B cell (primary cell): ENCODE results near the gene MED31. TPM values are rescaled to one million over a fixed set of nuclear protein-coding genes. Genes with fewer than 3 reads are reported as not detected.

Experiments
- ATAC-seq: fragments of 200-7000 bp; cut with Tn5 transposase; one replicate; pipeline ENCODE4 v1.10.0; 2021; ENCODE audit warnings: low read depth, mild to moderate bottlenecking, moderate number of reproducible peaks, moderate library complexity
- CTCF ChIA-PET: fragments of 350-600 bp; sonication (Branson Sonifier 250); formaldehyde crosslinking; loops from one replicate; lab custom pipeline; 2021; ENCODE audit warnings: antibody characterized with exemption, inconsistent platforms; lab: Charles Lee
- POLR2A ChIA-PET: fragments of 350-600 bp; sonication (Branson Sonifier 250); formaldehyde crosslinking; loops from one replicate; lab custom pipeline; 2021; ENCODE audit warnings: antibody characterized with exemption; lab: Charles Lee
- DNase-seq: peaks from one replicate; pipeline ENCODE4 v3.0.0; 2013
- H2AFZ ChIP-seq: 2 replicates; pipeline ENCODE4 v1.6.1; 2012; ENCODE audit warnings: mild to moderate bottlenecking, low read depth, low read length; ENCODE audit not compliant: insufficient read depth, poor library complexity, severe bottlenecking
- H3K27ac ChIP-seq, 2 donors: 1 replicate in 1 of 2; 2 replicates in 1 of 2; pipeline ENCODE4 v1.5.1; 2012 to 2013; ENCODE audit warnings: low read length in 2 of 2, mild to moderate bottlenecking in 2 of 2, moderate library complexity in 1 of 2
- H3K27me3 ChIP-seq, 4 experiments: fragments of 200-600 bp in 1 of 4; sonication (generic) in 1 of 4; replicated peaks in 1 of 4; 1 replicate in 2 of 4; 2 replicates in 2 of 4; pipeline versions ENCODE4 v1.6.1 to v1.7.0; 2013 to 2016; ENCODE audit warnings: low read length in 3 of 4, mild to moderate bottlenecking in 2 of 4, mixed read lengths in 1 of 4, moderate library complexity in 1 of 4; ENCODE audit not compliant: insufficient read depth in 4 of 4, control insufficient read depth in 3 of 4; ENCODE audit errors: control extremely low read depth in 1 of 4
- H3K36me3 ChIP-seq, 2 experiments: replicated peaks in 1 of 2; 1 replicate in 1 of 2; 2 replicates in 1 of 2; pipeline versions ENCODE4 v1.6.1 to v1.7.1; 2013; ENCODE audit warnings: low read length in 1 of 2; ENCODE audit not compliant: insufficient read depth in 2 of 2, control insufficient read depth in 1 of 2; ENCODE audit errors: control extremely low read depth in 1 of 2, extremely low read depth in 1 of 2
- H3K4me1 ChIP-seq, 2 donors: fragments of 200-600 bp in 1 of 2; sonication (generic) in 1 of 2; 1 replicate in 1 of 2; 2 replicates in 1 of 2; pipeline versions ENCODE4 v1.5.1 to v1.6.1; 2013 to 2017; ENCODE audit warnings: low read length in 2 of 2; ENCODE audit not compliant: control insufficient read depth in 2 of 2, insufficient read depth in 2 of 2
- H3K4me2 ChIP-seq: replicated peaks from 2 replicates; pipeline ENCODE3; 2012; ENCODE audit warnings: mild to moderate bottlenecking, low read depth, low read length; ENCODE audit not compliant: poor library complexity, severe bottlenecking
- H3K4me3 ChIP-seq, 5 experiments: fragments of 200-600 bp in 1 of 5; sonication (generic) in 1 of 5; 1 replicate in 3 of 5; 2 replicates in 2 of 5; pipeline versions ENCODE4 v1.5.1 to v1.7.0; 2011 to 2016; ENCODE audit warnings: low read length in 4 of 5, mild to moderate bottlenecking in 4 of 5, low read depth in 2 of 5, control low read depth in 1 of 5, moderate library complexity in 1 of 5; ENCODE audit not compliant: insufficient read depth in 1 of 5; ENCODE audit errors: control extremely low read depth in 1 of 5, extremely low read depth in 1 of 5
- H3K79me2 ChIP-seq: fragments of 200-600 bp; sonication (generic); one replicate; pipeline ENCODE4 v1.6.0; 2016; ENCODE audit warnings: low read length; ENCODE audit not compliant: control insufficient read depth, insufficient read depth
- H3K9ac ChIP-seq: fragments of 200-600 bp; sonication (generic); 2 replicates; pipeline ENCODE4 v1.6.1; 2017; ENCODE audit warnings: mild to moderate bottlenecking, low read length, moderate library complexity
- H3K9me3 ChIP-seq, 3 donors: one replicate each; pipeline versions ENCODE4 v1.6.1 to v1.7.1; 2013; ENCODE audit warnings: low read length in 2 of 3; ENCODE audit not compliant: control insufficient read depth in 2 of 3, insufficient read depth in 1 of 3; ENCODE audit errors: control extremely low read depth in 1 of 3
- H4K20me1 ChIP-seq: 2 replicates; pipeline ENCODE4 v1.6.0; 2012; ENCODE audit warnings: mild to moderate bottlenecking, low read length; ENCODE audit not compliant: insufficient read depth, control insufficient read depth, poor library complexity, severe bottlenecking
- H3K27ac Mint-ChIP-seq: one replicate; pipeline ENCODE4 v1.8.0; 2021; ENCODE audit warnings: mixed read lengths
- H3K27me3 Mint-ChIP-seq: one replicate; pipeline ENCODE4 v1.8.0; 2021; ENCODE audit warnings: mixed read lengths
- H3K4me1 Mint-ChIP-seq: one replicate; pipeline ENCODE4 v1.8.0; 2021; ENCODE audit warnings: mixed read lengths
- H3K4me3 Mint-ChIP-seq: one replicate; pipeline ENCODE4 v1.8.0; 2021; ENCODE audit warnings: mixed read lengths
- H3K9me3 Mint-ChIP-seq: one replicate; pipeline ENCODE4 v1.8.0; 2022; ENCODE audit warnings: mixed read lengths; ENCODE audit not compliant: insufficient read depth
- CTCF ChIP-seq: fragments of 200-600 bp; IDR thresholded peaks from one replicate; pipeline ENCODE4 v1.8.0; 2022; ENCODE audit warnings: antibody characterized with exemption, mild to moderate bottlenecking
- EZH2 ChIP-seq: IDR thresholded peaks from 2 replicates; pipeline ENCODE4 v1.6.1; 2012; ENCODE audit warnings: borderline replicate concordance, low read depth, mild to moderate bottlenecking, moderate library complexity, low read length; ENCODE audit not compliant: insufficient read depth, poor library complexity, severe bottlenecking
- WGBS: methylation state at CpG from one replicate; pipeline ENCODE4 v1.1.5; 2013; ENCODE audit warnings: missing lambda C conversion rate; ENCODE audit not compliant: insufficient coverage; 5-methylcytosine and 5-hydroxymethylcytosine counted together
- intact Hi-C: fragments of 100-400 bp; cut with micrococcal nuclease; formaldehyde crosslinking; loops from one replicate; pipeline ENCODE4 v1.10.0; 2022
- polyA plus RNA-seq: library from polyadenylated mRNA; depleted of rRNA; stranded (reverse); fragments of >200 nt; gene quantifications from 2 replicates; pipeline ENCODE4 v1.2.3, GENCODE V29; 2012
- total RNA-seq, 2 donors: library from RNA; stranded (reverse); fragments of 120-200 nt in 1 of 2; gene quantifications; 1 replicate in 1 of 2; 2 replicates in 1 of 2; pipeline versions ENCODE4 v1.2.3 to v1.2.4, GENCODE V29; 2013 to 2022

MED31 gene
- total and polyA plus RNA-seq, 2 donors (not counting 1 experiment from before 2014, with no cell fraction given) = 9.2 to 25.5 TPM

DNA sequence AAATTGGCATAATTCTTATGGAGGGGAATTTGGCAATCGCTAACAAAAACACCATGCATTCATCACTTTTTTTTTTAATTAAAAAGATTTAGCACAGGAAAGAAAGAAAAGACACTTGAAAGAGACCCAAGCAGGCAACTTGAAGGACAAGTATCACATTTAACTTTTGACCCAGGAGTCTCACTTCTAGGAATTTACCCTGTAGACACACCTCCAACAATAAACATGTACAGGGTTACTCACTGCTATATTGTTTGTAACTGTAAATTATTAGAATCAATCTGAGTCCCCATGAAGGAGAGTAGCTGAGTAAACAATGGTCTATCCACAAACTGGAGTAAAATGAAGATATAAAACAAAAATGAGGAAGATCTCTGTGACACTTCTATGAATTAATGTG is 21.0 kb downstream of the MED31 start:
- H3K27ac ChIP-seq = no peak overlapping the region
- DNase-seq = no peak
- H3K4me2 ChIP-seq = no peak overlapping the region
- no peaks in the 10 kb centered on the region for H3K27me3 Mint-ChIP-seq
- no peaks in the 10 kb centered on the region for H3K4me1 Mint-ChIP-seq
- H3K9me3 ChIP-seq = no peaks in the 10 kb centered on the region
- no peak overlapping the region for H3K4me3 ChIP-seq
- no peak for ATAC-seq
- H3K79me2 ChIP-seq = peaks cover 3% of the 10 kb centered on the region
- no peak overlapping the region for H3K27ac Mint-ChIP-seq
- intact Hi-C loops = no loop called here
- no peak overlapping the region for H2AFZ ChIP-seq
- H3K36me3 ChIP-seq = peaks cover 16 to 49% of the 10 kb centered on the region in 2 experiments
- no peaks in the 10 kb centered on the region for H3K9me3 Mint-ChIP-seq
- H4K20me1 ChIP-seq = no peaks in the 10 kb centered on the region
- CTCF ChIA-PET = no interaction called here
- no peak overlapping the region for H3K9ac ChIP-seq
- WGBS = no CpG with 5 or more reads among the region's 1 CpG
- no peak overlapping the region for H3K4me3 Mint-ChIP-seq
- no peaks in the 10 kb centered on the region for H3K27me3 ChIP-seq
- H3K4me1 ChIP-seq = no peaks in the 10 kb centered on the region
- TF ChIP-seq EZH2 (no peak), CTCF (no peak)
- POLR2A ChIA-PET = no interaction called here

DNA sequence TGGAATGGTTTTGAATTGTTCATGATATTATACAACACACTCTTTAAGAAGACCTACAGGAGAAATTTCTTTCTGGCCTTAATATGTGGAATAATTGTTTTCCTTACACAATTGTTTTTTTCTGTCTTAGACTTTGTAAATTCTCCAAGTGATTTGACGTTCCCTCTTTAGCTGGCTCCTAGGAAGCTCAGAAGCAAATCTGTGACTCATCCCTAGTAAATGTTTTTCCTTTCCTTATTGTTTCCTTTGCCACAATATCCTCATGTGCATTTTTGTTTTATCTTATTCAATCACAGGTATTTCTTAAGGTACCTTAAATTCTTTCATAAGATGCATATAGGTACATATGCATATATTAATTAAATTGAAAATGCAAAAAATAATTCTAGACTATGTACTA is 24.4 kb downstream of the MED31 start:
- ChIA-PET POLR2A (no interaction called here), CTCF (no interaction called here)
- Histone ChIP-seq H4K20me1 (no peaks in the 10 kb centered on the region), H3K4me1 (no peaks in the 10 kb centered on the region), H2AFZ (no peak overlapping the region), H3K27me3 (no peaks in the 10 kb centered on the region), H3K4me2 (no peak overlapping the region), H3K36me3 (peaks cover 17 to 47% of the 10 kb centered on the region in 2 experiments), H3K9ac (no peak overlapping the region), H3K27ac (no peak overlapping the region), H3K4me3 (no peak overlapping the region), H3K9me3 (no peaks in the 10 kb centered on the region), H3K79me2 (peaks cover 3% of the 10 kb centered on the region)
- TF ChIP-seq EZH2 (no peak), CTCF (no peak)
- no peaks in the 10 kb centered on the region for H3K4me1 Mint-ChIP-seq
- no peak overlapping the region for H3K4me3 Mint-ChIP-seq
- 100% methylated on average over 1 of the region's 1 CpG for WGBS
- no peak overlapping the region for H3K27ac Mint-ChIP-seq
- DNase-seq (no peak), ATAC-seq (no peak)
- H3K9me3 Mint-ChIP-seq = no peaks in the 10 kb centered on the region
- H3K27me3 Mint-ChIP-seq = no peaks in the 10 kb centered on the region
- intact Hi-C loops = no loop called here
